ENCODE measurements around the gene RNF126.

RNF126 gene

DNA sequence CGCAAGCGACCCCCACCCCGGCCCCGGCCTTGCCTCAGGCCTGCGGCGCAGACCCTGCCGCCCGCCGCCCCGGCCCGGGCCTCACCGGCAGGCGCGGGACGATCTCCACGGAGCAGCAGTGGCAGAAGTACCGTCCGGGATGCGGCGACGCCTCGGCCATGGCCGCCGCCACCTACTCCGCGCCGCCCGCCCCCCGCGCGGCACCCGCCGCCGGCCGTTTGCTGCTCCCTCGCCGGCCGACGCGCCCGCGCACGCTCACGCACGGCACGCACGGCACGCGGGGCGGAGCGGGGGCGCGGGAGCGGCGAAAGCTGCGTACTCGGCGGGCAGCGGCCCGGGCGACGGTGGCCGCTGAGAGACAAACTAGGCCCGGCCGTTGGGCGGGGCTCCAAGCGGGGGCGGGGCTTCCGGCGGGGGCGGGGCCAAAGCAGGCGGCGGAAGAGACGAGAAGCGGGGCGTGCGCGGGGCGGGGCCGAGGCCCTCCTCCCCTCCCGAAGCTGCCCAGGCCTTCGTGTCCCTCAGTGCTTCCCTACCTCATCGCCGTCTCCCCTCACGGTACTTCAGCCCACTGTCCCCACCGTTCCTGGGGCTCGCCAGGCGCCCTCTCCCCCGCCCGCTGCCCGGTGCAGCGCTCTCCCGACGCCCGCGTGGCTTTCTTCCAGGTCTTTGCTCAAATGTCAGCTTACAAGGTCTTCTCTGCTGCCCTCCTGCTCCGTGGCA, at the start of gene RNF126:
RNF126 (minus strand) TSS at position 253 of the 720 bp plus-strand sequence; CDS start at position 160, 93 bp downstream.
- peak; percentile 92 for DNase-seq (ENCODE audit: low read depth)
- H3K4me3 ChIP-seq (replicated peaks; ENCODE audit: low read depth, low read length), result peak within 1 kb of the TSS; percentile 77
- TF ChIP-seq, protein P1, sequence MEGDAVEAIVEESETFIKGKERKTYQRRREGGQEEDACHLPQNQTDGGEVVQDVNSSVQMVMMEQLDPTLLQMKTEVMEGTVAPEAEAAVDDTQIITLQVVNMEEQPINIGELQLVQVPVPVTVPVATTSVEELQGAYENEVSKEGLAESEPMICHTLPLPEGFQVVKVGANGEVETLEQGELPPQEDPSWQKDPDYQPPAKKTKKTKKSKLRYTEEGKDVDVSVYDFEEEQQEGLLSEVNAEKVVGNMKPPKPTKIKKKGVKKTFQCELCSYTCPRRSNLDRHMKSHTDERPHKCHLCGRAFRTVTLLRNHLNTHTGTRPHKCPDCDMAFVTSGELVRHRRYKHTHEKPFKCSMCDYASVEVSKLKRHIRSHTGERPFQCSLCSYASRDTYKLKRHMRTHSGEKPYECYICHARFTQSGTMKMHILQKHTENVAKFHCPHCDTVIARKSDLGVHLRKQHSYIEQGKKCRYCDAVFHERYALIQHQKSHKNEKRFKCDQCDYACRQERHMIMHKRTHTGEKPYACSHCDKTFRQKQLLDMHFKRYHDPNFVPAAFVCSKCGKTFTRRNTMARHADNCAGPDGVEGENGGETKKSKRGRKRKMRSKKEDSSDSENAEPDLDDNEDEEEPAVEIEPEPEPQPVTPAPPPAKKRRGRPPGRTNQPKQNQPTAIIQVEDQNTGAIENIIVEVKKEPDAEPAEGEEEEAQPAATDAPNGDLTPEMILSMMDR (IDR thresholded peaks at IDR 0.05; ENCODE audit: low read length, missing control alignments), result no peak

DNA sequence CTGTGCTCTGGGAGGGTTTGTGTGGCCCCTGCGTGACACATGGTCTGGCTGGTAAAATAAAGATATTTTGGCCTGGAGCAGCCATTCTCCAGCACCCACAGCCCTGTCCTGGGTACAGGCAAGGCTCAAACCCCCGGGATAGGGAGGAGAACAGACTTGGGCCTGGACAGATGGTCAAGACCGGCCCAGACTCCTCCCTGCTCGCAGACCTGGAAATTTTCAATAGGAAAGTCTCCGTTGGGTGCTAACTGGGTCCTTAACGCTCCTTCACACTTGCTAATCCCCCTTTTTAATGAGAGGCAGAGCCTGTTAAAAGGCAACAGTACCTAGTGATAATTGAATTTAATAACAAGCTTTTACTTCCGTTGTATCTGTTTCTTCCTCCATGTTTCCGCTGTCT, 48.2 kb upstream of the RNF126 start:
- TF ChIP-seq, protein P1 (IDR thresholded peaks at IDR 0.05; ENCODE audit: low read length, missing control alignments), result no peak
- DNase-seq (ENCODE audit: low read depth), result no peak
- H3K4me3 ChIP-seq (replicated peaks; ENCODE audit: low read depth, low read length), result no peak overlapping the region

DNA sequence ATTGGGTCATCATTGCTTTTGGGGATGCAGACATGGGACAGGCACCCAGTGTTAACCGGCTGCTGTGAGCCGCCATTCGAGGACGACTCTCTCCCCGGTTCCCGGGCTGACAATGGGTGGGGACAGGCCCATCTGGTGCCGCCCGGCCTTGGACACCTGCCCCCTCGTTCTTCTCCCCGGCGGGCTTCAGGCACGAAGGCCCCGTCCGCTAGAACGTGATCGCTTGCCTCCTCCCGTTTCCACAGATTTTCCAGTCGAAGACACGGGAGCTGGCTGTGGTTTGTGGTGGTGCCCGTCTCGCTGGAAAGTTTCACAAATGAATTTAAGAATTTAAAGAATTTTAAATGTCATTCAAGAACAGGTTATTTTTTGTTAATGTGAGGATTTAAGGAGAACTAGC, 47.8 kb upstream of the RNF126 start:
- no peak overlapping the region for H3K4me3 ChIP-seq (replicated peaks; ENCODE audit: low read depth, low read length)
- TF ChIP-seq, protein P1 (IDR thresholded peaks at IDR 0.05; ENCODE audit: low read length, missing control alignments), result no peak
- no peak for DNase-seq (ENCODE audit: low read depth)

DNA sequence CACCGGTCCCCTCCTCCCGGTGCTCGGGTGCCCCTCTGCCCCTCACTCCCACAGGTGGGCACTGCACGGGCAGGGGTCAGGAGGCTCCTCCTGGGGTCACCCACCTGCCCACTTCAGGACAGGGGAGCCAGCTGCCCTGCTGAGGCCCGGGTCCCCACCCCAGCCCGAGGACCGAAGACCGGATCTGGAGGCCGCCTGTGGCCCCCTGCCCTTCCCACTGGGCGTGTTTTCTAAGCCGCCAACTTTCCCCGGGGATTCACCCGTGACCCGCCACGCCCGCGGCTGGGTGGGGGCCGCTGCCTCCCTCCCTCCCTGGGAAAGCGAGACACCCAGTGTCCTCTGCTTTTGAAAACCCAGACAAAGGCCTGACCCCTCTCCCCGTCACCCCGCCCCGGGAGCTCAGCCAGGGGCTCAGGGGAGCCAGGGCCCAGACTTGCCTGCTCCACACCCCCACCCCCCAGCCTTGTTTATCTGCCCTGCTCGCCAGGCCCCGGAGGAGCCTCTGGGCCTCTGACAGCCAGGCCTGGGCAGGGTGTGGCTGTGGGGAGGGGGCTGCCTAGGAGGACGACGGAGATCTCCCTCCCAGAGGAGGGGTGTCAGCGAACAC, 47.1 kb upstream of the RNF126 start:
- no peak for DNase-seq (ENCODE audit: low read depth)
- peak overlapping the region; percentile 57 for H3K4me3 ChIP-seq (replicated peaks; ENCODE audit: low read depth, low read length)
- TF ChIP-seq, protein P1 (IDR thresholded peaks at IDR 0.05; ENCODE audit: low read length, missing control alignments), result no peak

DNA sequence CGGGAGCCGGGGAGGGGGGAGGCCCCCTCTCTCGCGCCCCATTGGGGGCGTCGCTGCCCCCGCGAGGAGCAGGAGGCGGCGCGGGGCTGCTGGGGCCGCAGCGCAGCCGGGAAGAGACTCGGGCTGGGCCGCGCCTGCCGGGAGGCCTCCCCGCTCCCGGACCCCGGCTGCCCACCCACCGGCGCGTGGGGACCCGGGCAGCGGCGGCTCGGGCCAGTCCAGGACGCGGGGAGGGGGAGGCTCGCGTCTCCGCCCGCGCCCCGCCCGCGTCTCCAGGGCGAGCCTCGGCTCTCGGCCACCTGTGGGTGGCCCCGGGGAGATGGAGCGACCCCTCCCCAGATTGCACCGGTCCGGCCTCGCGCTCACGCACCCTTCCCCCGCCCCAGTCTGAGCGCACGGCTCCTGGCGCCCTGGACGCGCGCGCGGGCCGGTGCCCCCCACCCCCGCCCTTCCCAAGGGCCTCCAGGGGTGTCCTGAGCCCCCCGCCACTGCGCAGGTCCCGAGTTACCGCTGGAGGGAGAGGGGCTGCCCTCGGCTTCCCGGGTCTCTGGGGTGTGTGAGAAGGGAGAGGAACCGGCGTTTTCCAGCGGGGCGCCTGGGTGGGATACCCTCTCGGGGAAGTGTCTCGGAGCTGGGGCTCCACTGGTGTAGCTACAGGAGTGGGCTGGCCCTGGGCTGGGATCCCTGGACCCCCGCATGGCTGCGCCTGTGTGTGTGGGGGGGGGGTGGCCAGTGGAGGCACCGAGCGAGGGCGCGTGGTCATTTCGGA, 46.4 kb upstream of the RNF126 start:
- TF ChIP-seq, protein P1 (IDR thresholded peaks at IDR 0.05; ENCODE audit: low read length, missing control alignments), result no peak
- H3K4me3 ChIP-seq (replicated peaks; ENCODE audit: low read depth, low read length), result peak overlapping the region; percentile 57
- no peak for DNase-seq (ENCODE audit: low read depth)

DNA sequence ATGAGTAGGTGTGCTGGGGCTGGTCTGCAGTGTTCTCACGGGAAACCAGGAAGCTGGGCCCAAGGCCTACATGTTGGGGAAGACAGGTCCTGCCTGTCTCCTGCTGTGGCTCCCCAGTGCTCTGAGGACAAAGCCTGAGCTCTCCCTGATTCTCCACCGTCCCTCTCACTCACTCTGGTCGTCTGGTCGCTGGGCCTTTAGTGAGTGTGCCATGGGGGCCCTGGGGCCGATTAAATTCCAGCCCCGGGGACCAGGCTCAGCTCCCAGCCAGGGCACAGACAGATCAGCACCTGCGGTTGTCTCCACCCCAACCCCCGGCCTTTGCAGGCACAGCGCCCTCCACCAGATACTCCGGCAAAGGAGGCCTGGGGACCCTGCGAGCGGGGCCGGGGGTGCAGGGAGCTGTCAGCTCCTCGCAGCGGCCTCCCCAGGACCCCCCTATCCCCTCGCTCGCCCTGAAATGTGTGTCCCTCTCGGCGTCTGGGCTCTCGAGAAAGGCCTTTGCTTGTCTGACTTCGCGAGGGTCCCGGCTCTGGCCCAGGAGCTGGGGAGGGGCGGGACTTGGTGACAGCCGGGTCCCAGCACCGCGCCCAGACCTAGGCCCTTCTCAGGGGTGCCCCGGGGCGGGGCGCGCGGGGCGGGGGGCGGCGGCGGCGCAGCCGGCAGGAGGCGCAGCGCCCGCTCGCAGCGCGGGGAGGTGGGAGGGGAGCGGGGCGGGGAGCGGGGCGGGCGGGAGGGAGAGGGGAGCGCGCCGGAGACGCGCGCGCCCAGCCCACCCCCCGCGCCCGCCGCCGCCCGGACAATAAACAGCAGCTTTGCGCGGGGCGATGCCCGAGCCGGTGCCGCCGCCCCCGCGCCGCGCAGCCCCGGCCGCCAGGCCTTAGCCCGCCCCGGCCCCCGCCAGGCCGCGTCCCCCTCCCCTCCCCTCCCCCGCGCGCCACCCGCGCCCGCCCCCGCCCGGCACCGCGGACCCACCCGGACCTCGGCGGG, 45.4 kb upstream of the RNF126 start, which contains the start of gene PALM:
PALM (plus strand) TSS at position 782 of the 990 bp plus-strand sequence. CDS start 212 bp downstream, outside the sequence.
- TF ChIP-seq, protein P1 (IDR thresholded peaks at IDR 0.05; ENCODE audit: low read length, missing control alignments), result no peak
- no peak for DNase-seq (ENCODE audit: low read depth)
- peak within 1 kb of the TSS; percentile 57 for H3K4me3 ChIP-seq (replicated peaks; ENCODE audit: low read depth, low read length)

All from fibroblast of pulmonary artery (primary cell).